Panc1 (cell line): ENCODE data around the gene MACO1. TPM values are rescaled to one million over a fixed set of nuclear protein-coding genes. Genes with fewer than 3 reads are reported as not detected.

ENCODE experiments used
- ATAC-seq: fragments of 200-7000 bp; cut with Tn5 transposase; 2 replicates; pipeline ENCODE4 v1.9.1; 2020; ENCODE audit warnings: mild to moderate bottlenecking, moderate library complexity
- BruUV-seq: library from RNA; stranded (reverse); fragments of 400-500 nt; replicated peaks from 2 replicates; lab custom pipeline; 2021; lab: Mats Ljungman, UMichigan
- CTCF ChIA-PET: fragments of 300-600 bp; sonication (Branson Sonifier 250); formaldehyde crosslinking; loops from one replicate; lab custom pipeline; 2022; ENCODE audit warnings: antibody characterized with exemption; lab: Charles Lee
- POLR2A ChIA-PET: fragments of 300-600 bp; sonication (Branson Sonifier 250); formaldehyde crosslinking; loops from one replicate; lab custom pipeline; 2022; ENCODE audit warnings: antibody characterized with exemption; lab: Charles Lee
- DNase-seq: peaks from one replicate; pipeline ENCODE4 v3.0.0-alpha.2; 2010; ENCODE audit warnings: low read depth, low spot score
- H3K27ac ChIP-seq: 2 replicates; pipeline ENCODE4 v1.5.1; 2011; ENCODE audit warnings: mild to moderate bottlenecking, low read length, inconsistent platforms
- H3K27me3 ChIP-seq: fragments of 200-500 bp; sonication (Bioruptor generic); 2 replicates; pipeline ENCODE4 v1.6.0; 2014; ENCODE audit warnings: low read length, inconsistent platforms; ENCODE audit not compliant: control insufficient read depth, insufficient read depth
- H3K36me3 ChIP-seq: fragments of 200-500 bp; sonication (Bioruptor generic); 2 replicates; pipeline ENCODE4 v1.5.1; 2014; ENCODE audit warnings: inconsistent platforms, mild to moderate bottlenecking, low read length, moderate library complexity; ENCODE audit not compliant: control insufficient read depth, insufficient read depth
- H3K4me1 ChIP-seq: 2 replicates; pipeline ENCODE4 v1.5.1; 2011; ENCODE audit warnings: inconsistent platforms, mild to moderate bottlenecking, low read length, moderate library complexity; ENCODE audit not compliant: control insufficient read depth, insufficient read depth
- H3K4me3 ChIP-seq, 2 experiments: 2 replicates each; pipeline ENCODE4 v1.5.1; 2011 to 2012; ENCODE audit warnings: low read depth in 2 of 2, low read length in 2 of 2, mild to moderate bottlenecking in 2 of 2, inconsistent platforms in 1 of 2, moderate library complexity in 1 of 2
- H3K9me3 ChIP-seq: fragments of 200-500 bp; sonication (Bioruptor generic); 2 replicates; pipeline ENCODE4 v1.5.1; 2014; ENCODE audit warnings: low read depth, mild to moderate bottlenecking, inconsistent platforms, low read length, moderate library complexity; ENCODE audit not compliant: control insufficient read depth, insufficient read depth
- POLR2AphosphoS5 ChIP-seq: IDR thresholded peaks from 2 replicates; pipeline ENCODE4 v1.6.1; 2012; ENCODE audit warnings: mild to moderate bottlenecking, low read depth, low read length, moderate library complexity
- REST ChIP-seq, 2 experiments: IDR thresholded peaks; 2 replicates each; pipeline ENCODE4 v1.6.1; 2011 to 2012; ENCODE audit warnings: low read depth in 2 of 2, control low read depth in 1 of 2, low read length in 1 of 2, mild to moderate bottlenecking in 1 of 2, moderate library complexity in 1 of 2; ENCODE audit not compliant: insufficient read depth in 1 of 2
- SIN3A ChIP-seq: IDR thresholded peaks from 2 replicates; pipeline ENCODE4 v1.6.1; 2012; ENCODE audit warnings: low read depth, mild to moderate bottlenecking, low read length, moderate library complexity, borderline replicate concordance; ENCODE audit not compliant: insufficient read depth
- TCF7L2 ChIP-seq: IDR thresholded peaks from 2 replicates; pipeline ENCODE4 v1.6.1; 2011; ENCODE audit warnings: mild to moderate bottlenecking, low read depth, low read length, inconsistent platforms
- in situ Hi-C: cut with HindIII; loops from 2 replicates; pipeline ENCODE4 v1.10.0; 2016; ENCODE audit warnings: low sequenced_read_pairs, low pct_unique_long_range_greater_than_20kb
- intact Hi-C: fragments of 100-400 bp; cut with micrococcal nuclease; formaldehyde crosslinking; loops from one replicate; pipeline ENCODE4 v1.10.0; 2022; ENCODE audit not compliant: unreplicated experiment
- total RNA-seq: library from RNA; stranded (reverse); gene quantifications from one replicate; pipeline ENCODE4 v1.2.1, GENCODE V29; 2021; ENCODE audit not compliant: unreplicated experiment
- TF ChIP-seq, protein P1 (sequence below): fragments of 450-650 bp; IDR thresholded peaks from 2 replicates; pipeline ENCODE4 v1.5.1; 2017; ENCODE audit warnings: mild to moderate bottlenecking

MACO1 gene
- total RNA-seq, 1 experiment from 2014 or later: 16.5 TPM

DNA sequence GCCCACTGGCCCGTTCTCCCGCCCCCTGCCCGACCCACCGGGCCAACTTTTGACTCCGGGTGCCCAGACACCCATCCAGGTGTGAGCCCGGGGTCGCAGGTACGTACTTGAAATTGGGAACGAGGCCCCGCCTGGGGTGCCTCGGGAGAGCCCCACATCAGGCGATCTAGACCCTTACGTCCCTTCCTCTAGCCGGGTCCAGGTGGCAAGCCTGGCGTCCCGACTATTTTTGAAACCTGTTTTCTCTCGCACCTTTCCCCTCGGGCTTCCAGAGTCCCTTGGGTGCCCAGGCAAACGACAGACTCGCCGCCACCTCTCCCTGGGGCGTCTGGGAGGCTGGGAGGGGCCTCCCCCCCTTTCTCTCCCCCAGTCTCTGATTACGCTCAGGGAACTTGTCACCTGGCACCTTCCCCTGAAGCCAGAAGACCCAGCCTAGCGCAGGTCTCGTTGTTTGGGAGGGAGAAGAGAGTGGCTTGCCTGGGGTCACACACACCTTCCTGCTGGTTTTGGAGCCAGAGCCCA, 113.6 kb downstream of the MACO1 start:
- CTCF ChIA-PET: interaction anchor here (0.6 kb wide), 1 partner anchor 20 kb away, joined by 3 read pairs; no protein-coding TSS in a partner anchor
- intact Hi-C loops (no loop called here), in situ Hi-C loops (no loop called here)
- H3K4me1 ChIP-seq: peaks cover 9% of the 10 kb centered on the region
- peak overlapping the region; percentile 69 for H3K27ac ChIP-seq
- POLR2A ChIA-PET: no interaction called here
- TF ChIP-seq REST (IDR thresholded peaks at IDR 0.05; ENCODE audit: insufficient read depth in 1 of 2, low read depth in 2 of 2, low read length in 1 of 2): no peak
- TF ChIP-seq SIN3A: no peak
- TF ChIP-seq TCF7L2: no peak
- TF ChIP-seq, protein P1, sequence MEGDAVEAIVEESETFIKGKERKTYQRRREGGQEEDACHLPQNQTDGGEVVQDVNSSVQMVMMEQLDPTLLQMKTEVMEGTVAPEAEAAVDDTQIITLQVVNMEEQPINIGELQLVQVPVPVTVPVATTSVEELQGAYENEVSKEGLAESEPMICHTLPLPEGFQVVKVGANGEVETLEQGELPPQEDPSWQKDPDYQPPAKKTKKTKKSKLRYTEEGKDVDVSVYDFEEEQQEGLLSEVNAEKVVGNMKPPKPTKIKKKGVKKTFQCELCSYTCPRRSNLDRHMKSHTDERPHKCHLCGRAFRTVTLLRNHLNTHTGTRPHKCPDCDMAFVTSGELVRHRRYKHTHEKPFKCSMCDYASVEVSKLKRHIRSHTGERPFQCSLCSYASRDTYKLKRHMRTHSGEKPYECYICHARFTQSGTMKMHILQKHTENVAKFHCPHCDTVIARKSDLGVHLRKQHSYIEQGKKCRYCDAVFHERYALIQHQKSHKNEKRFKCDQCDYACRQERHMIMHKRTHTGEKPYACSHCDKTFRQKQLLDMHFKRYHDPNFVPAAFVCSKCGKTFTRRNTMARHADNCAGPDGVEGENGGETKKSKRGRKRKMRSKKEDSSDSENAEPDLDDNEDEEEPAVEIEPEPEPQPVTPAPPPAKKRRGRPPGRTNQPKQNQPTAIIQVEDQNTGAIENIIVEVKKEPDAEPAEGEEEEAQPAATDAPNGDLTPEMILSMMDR: no peak
- no peak for TF ChIP-seq POLR2AphosphoS5
- no peaks in the 10 kb centered on the region; the same call in 1 of the 2 replicates for H3K36me3 ChIP-seq
- ATAC-seq (peak; percentile 3; the same call in 1 of the 2 replicates), DNase-seq (no peak)
- H3K9me3 ChIP-seq: no peaks in the 10 kb centered on the region
- H3K4me3 ChIP-seq: peak overlapping the region; percentile 63 to 69
- BruUV-seq: TSS peak; percentile 33
- no peaks in the 10 kb centered on the region for H3K27me3 ChIP-seq

DNA sequence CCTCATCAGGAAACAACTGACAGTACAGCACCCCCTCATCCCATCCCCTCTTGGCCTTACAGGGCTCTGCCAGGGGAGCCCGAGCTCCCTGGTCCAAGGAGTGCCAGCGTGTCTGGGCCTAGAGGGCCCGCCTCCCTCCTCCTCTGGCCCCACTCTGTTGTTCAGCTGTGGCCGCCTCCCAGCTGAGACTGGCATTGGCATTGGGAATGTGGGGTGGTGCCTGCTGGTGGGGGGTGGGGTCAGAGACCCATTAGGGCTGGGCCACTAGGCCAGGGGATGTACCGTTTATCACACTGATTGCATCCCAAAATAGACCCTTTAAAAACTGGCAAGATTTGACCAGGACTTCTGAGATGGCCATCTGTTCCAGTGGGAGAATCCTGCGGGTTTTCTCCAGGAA, 114.1 kb downstream of the MACO1 start:
- H3K27ac ChIP-seq: no peak overlapping the region; the same call in 1 of the 2 replicates
- peaks cover 10% of the 10 kb centered on the region for H3K4me1 ChIP-seq
- H3K27me3 ChIP-seq: no peaks in the 10 kb centered on the region
- in situ Hi-C loops (no loop called here), intact Hi-C loops (no loop called here)
- no peaks in the 10 kb centered on the region for H3K9me3 ChIP-seq
- TF ChIP-seq TCF7L2: no peak
- TF ChIP-seq POLR2AphosphoS5: no peak
- TF ChIP-seq, protein P1: no peak
- no peak for TF ChIP-seq REST (IDR thresholded peaks at IDR 0.05; ENCODE audit: insufficient read depth in 1 of 2, low read depth in 2 of 2, low read length in 1 of 2)
- TF ChIP-seq SIN3A: no peak
- peak; percentile 57; the same call in 1 of the 2 replicates for ATAC-seq
- no peaks in the 10 kb centered on the region; the same call in 1 of the 2 replicates for H3K36me3 ChIP-seq
- BruUV-seq: no TSS peak
- no peak for DNase-seq
- ChIA-PET CTCF (interaction anchor here (0.6 kb wide), 1 partner anchor 20 kb away, joined by 3 read pairs; no protein-coding TSS in a partner anchor), POLR2A (no interaction called here)
- H3K4me3 ChIP-seq: peak overlapping the region; percentile 63 to 69
